NCI-H1048 (cell line): Measurements from ENCODE around the gene GCLC.
"Not testable (repeated sequence)": the region's sequence is repeated elsewhere in the genome, so short reads cannot be mapped to it uniquely, and the experiment has no call there.

Source experiments
- DNase-seq: peaks from one replicate; lab custom pipeline; 2025; lab: John Stamatoyannopoulos, UW

The GCLC gene

DNA sequence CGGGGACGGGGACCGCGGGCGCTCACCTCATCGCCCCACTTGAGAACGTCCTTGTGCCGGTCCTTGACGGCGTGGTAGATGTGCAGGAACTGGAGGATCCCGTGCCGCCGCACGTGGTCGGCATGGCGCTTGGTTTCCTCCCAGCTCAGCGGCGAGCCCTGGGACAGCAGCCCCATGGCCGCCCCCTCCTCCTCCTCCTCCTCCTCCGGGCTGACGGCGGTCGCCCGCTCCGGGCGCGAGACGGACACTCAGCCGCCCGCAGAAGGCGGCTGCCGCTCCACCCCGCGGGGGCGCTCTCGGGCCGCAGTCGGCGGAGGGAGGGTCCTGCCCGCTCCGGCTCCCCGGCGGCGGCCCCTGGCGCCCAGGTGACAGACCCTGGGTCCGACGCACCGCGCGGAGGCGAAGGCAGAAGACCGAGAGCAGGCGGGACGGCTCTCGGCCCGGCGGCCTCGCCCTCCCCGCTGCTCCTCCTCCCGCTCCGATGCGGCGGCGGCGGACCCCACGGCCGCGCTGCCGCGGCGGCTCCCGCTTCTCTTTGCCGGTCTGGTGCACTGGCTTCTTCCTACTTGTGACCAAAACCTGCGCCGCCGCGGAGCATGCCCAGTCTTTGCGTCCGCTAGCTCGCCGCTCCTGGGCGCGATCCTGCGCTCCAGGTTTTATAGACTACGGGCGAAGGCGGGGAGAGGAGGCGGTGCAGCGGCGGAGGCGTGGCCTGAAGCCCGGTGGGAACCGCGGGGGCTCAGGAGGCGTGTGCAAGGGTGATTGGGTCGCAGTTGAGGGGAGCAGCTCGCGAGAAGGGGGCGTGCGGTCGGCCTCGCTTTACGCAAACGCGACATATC, at the start of gene GCLC:
GCLC (minus strand) TSS at position 632 of the 839 bp plus-strand sequence; CDS start at position 176, 456 bp downstream.
- DNase-seq, result peak; percentile 89

DNA sequence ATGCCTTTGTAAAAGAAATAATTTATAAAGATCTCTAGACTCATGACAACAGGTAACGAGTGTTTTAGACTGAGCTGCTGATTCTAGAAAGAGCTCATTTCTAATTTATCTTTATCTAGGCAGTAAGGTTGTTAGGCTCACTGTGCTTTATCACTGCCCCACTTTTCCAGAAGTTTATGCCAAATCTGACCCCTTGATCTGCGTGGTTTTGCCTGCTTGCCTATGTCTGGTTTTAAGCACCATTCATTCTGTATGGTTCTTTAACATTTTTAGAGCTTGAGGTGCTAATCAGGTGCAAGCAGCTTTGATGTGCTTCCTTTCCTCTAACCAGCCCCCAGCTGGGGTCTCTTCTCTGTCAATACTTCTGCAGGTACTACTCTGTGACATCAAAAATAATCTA, 49.7 kb upstream of the GCLC start:
- DNase-seq, result no peak

DNA sequence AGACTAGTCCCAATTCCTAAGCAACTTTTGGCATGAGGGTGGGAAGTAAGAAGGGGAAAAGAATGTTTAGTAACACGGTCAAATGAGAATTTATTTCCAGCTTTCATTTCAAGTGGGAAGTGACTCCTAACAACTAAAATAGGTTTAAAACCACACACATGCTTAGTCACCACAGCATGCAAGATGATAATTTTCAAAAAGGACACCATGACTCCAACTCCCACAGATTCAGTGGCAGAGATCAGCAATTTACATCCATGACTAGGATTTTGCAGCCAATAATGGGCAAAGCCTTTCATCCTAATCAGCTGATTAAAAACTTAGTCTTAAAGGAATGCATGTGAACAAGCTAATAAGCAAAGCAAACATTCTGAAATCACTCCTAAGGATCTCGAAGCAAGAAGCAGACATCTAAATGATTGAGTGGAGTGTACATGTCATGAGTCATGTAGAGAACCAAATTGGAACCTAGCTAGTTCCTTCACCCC, 48.1 kb upstream of the GCLC start:
- DNase-seq, result no peak

DNA sequence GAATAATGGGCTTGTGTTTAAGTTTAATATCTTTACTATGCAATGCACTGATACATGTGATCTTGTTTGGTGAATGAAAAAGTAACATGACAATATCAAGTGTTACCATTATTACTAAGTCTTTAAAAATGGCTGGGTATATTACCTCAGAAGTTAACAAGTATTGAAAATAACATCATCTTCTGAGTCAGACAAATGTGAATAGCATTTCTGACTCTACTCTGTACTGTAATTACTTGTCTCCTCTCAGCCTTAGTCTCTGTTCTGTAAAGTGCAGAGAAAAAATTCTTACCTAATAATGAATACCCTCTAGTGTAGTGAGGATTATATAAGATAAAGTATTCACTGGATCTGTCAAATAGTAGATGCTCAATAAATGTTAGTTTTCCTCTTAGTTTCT, 47.0 kb upstream of the GCLC start:
- no peak for DNase-seq

DNA sequence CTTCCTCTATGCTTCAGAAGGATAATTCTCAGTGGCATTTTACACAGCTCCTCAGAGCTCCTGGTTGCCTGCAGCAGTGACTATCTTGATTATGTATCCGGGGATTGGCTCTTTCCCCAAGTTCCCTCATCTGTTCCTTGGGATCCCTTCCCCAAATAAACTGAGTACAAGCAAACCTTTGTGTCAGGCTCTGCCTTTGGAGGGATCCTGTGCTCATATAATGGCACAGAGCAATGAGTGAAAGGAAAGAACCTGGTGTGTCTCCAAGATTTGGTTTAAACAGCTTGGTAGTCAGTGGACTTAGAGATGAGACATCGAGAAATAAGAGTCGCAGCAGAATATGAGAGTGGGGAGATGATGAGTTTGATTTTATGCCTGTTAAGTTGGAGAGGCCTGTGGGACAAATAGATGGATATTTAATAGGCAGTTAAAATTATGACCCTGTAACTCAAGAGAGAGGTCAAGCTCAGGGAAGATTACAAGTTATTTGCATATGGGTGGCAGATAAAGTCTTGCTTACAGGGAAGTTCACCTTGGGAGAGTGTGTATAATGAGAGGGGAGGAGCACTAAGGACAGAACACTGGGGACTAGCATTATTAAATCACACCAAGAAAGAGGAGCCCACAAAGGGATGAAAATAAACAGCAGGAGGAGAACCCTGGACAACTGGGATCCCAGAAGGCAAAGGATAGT, 44.1 kb upstream of the GCLC start:
- no peak for DNase-seq

DNA sequence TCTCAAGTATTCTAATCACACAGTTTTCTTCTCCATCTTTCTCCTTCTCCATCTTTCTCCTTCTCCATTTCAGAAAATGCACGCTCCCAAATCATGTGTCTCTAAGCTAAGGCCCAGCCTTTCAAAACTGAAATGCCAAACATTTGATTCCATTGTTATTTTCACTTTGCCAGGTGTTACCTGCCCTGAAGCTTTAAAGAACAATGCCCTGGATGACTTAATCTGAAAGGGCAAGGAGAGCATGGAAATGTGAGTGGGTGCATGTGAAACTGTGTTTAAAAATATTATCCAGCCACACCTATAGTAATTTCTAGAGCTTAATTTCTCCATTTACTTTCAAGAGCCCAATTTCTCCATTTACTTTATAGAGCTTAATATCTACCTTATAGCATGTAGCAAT, 42.4 kb upstream of the GCLC start:
- DNase-seq, result no peak

DNA sequence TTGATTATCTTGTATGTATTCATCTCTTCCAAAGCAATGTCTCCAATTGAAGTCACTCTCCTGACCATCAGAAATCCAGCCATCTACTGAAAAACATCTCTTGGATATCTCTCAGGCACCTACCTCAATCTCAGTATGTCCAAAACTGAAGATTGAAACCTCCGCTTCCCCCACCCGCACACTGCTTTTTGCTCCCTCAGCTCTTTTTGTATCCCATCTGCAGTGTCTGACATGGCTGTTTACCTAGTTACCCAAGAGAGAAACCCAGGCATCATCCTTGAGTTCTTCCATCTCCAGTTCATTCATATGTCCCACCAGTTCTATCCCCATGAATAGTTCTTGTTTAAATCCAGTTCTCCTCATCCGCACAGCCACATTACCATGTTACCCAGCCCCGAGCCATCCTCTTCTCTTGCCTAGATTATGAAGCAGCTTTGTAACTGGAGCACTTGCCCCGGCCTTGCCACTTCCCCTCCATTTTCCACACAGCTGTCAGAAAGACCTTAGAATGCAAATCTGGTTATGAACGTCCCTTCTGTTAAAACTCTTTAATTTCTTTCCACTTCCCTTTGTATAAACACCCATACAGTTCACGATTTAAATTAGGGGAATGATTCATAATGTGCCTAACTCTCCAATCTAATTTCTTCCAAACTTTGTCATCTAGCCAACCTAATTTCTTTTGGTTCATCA, 40.5 kb upstream of the GCLC start:
- no peak for DNase-seq

DNA sequence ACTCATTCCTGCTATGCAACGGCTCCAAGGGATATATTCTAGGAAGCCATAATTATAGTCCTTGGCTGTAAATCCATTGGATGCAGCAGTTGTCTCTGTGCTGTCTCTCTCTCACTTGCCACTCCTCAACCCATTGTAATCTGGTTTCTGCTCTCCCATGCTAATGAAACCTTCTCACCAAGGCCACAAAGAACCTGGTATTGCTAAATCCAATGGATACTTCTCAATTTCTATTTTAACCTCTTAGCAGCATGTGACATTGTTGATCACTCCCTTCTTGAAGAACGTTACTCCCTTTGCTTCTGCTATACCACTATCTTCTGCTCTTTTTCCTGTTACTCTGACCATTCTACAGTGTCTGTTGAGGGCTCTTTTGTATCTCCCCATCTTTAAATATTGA, 39.8 kb upstream of the GCLC start:
- DNase-seq, result no peak

DNA sequence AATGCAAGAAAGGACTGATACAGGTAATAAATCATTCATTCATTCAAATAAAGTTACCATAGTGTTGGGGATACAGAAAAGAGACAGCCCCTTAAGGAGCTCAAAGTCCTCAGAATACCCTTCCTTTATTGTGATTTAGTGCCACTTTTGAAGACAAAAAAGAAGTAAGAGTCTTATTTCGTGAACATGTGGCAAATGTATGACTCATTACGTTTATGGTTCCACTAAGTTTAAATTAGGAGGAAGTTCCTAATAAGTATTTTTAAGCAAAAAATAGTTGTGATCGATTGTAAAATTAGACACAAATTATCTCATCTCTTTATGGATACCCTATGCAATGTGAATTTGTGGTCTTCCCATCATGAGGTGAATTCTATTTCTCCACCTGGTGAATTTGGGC, 38.5 kb upstream of the GCLC start:
- DNase-seq, result no peak

DNA sequence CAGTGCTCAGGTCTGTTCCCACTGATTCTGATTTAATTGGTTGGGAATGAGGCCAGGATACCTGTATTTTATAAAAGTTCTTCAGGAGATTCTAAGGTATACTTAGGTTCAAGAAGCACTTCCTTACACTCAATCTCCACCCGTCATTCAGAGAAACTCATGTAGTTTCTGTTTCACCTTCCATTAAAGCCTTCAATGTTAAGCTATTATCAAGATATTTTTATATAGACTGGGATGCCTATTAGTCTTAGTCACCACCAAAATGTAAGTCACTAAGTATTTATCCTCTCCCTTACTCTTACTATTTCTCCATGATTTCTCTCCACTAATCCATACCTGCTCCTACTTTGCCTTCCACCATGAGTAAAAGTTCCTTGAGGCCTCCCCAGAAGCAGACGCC, 38.1 kb upstream of the GCLC start:
- DNase-seq, result no peak

DNA sequence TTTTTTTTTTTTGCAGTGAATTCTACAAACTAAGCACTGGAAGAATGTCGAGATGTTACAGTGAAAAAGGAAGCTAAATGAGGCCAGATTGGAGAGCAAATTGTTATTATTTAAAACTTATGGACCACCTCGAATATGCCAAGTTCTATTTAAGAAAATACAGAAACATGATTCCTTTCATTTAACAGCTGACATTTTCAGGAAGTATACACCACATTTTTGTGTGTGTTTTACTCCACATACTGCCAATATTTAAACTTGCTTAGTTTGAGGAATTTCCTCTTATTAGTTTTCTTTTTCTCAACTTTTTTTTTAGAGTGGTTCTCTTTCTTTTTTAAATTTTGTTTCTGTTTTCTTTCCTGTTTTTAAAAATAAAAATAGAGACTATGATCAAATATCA, 37.0 kb upstream of the GCLC start:
- DNase-seq, result no peak

DNA sequence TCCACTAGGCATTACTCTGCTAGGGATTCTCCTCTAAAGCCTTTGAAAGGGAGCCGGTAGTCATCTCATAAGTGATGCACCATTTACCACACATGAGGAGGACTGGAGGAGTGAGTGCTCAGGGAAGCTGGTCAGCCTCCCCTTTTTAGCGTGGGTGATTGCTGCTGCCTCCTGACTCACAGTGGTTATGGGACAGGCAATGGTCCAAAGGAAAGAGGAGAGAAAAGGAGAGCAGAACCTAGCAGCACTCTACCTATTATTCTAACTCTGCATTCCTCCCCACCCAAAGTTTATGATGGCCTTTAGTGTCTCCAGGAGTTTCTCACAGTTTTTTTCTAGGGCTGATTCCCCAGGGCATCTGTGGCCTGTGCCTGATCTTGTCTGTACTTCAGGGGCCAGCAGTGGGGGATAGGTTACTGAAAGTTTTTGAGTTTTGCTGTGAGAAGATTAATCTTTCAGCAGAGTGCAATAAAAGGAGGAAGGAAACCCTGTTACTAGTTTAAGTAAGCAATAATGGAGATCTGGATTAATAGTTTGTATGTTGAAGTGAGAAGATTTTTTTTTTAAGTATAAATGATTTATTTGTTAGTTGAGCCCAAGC, 36.4 kb upstream of the GCLC start:
- no peak for DNase-seq

DNA sequence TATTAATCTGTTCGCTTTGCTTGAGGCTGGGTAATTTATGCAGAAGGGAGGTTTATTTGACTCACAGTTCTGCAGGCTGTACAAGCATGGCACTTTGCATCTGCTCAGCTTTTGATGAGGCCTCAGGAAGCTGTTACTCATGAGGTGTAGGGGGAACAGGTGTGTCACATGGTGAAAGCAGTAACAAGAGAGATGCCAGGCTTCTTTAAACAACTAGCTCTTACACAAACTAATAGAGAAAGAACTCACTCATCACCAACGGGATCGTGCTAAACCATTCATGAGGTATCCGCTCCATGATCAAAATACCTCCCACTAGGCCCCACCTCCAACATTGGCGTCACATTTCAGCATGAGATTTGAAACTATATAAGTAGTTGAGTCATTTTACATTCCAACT, 34.4 kb upstream of the GCLC start:
- DNase-seq, result no peak

DNA sequence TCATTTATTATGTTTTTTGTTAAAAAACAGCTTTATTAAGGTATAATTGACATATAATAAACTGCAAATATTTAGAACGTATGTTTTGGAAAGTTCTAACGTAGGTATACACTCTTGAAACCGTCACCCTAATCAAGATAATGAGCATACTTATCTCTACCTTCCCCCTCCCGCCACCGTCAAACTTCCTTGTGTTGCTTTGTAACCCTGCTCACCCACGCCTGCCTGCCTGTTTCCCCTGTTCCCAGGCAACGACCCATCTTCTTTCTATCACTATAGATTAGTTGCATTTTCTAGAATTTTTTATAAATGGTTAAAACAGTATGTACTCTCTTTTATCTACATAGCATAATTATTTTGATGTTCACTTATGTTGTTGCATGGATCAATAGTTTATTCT, 33.5 kb upstream of the GCLC start:
- no peak for DNase-seq

DNA sequence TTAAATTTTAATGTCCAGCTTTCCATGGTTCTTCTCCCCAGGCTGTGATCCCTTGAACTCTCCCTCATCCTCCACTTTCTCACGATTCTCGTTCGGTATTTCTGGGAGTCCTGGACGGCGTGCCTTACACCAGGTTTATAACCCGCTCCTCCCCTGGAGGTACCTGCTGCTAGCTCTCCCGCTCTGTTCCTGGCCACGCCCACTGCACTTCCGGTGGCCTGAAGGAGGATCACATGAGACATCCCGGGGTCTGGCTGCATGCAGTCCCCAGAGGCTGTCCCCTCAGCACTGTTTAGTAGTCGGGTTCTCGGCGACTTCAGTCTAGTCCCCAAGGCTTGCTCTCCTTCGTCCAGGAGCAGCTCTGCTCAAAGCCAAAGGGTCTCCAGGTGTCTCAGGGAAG, 28.4 kb upstream of the GCLC start:
- no peak for DNase-seq

DNA sequence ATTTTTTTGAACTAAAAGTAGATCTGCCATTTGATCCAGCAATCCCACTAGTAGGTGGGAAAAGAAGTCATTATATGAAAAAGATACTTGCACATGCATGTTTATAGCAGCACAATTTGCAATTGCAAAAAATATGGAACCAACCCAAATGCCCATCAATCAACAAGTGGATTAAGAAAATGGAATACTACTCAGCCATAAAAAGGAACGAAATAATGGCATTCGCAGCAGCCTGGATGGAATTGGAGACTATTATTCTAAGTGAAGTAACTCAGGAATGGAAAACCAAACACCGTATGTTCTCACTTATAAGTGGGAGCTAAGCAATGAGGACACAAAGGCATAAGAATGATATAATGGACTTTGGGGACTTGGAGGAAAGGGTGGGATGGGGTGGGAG, 27.5 kb upstream of the GCLC start:
- not testable (repeated sequence) for DNase-seq

DNA sequence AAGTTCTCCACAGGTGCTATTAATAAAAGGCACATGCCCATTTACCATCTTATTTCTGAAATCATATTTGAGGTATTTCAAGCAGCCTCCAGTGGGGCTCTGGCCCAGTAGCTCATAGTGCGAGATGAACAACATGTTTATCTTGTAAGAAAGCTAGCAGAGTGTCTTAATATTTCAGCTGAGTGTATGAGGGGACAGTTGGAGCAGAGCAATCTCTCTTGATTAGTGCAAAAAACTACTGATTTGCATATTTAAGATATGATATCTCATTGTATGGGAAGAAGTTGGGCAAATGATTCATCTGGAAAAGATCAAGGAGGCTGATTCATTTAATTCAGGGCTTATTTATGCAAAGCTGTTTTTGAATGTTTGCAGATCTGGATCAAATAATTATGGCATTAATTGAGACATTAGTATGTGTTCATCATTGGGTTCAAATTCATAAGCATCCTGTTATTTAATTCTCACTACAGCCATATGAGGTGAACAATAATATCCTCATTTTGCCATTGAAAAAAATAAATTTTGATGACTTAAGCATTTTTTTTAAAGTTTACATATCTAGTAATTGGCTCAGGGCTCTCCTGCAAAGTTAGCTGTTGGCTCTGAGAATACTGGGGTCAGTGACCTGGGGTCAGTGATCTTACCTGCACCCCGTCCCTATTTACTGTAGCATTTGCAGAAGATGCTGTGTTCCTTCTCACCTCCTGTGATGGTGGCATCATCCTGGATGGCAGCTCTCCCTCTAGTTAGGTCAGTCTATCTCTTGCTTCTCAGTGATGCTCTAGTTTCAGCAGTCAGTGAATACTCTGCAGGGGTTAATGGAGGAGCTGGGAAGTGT, 24.1 kb upstream of the GCLC start:
- DNase-seq, result no peak

DNA sequence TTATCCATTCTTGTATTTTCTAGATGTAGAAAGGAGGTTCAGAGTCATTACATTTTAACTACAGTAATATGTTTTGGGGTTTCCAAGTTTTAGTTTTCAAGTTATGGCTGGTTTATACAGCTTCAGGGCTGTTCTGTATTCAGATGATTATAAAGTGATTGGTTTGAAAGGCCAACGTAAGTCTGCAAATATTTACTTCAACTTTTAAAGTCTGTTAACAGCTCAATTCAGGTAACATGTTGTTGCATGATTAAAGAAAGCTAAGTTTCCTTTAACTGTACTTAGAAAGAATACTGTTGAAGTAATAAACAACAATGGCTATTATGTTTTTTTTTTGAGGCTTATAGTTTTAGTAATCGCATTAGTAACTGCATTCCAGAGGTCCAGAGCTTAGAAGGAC, 22.8 kb upstream of the GCLC start:
- no peak for DNase-seq

DNA sequence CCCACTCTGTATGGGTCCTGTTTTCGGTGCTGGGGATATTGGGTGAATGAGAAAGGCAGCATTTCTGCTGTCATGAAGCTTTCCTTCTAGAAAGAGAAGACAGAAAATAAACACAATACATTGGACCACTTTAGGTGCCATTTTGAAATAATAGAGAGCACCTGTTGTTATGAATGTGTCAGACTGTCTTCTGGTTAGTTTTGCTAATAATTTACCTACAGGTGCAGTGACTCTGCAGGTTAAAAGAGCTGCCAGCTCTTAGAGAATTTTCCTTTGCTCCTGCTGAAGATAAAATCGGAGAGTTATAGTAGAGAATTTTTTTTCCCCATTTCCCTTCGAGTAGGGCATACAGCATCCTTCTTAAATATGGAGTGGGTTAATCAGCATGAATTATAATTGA, 21.9 kb upstream of the GCLC start:
- no peak for DNase-seq

DNA sequence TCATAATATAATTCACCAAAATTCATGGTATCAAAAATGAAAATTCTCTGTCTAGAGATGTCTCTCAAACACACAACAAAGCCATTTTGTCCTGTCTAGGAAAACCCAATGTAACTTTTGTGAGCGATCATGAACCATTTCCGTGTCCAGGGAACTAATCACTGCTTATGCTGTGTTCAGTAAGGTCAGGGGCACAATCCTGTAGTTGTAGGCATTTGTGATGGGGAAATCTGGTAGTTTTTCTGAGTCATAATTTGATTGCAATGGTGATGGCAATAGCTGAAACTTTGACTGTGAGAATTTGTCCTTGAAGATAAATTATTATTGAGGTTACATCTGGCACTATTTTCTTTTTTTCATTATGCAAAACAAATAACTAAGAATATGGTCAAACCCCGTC, 21.0 kb upstream of the GCLC start:
- no peak for DNase-seq

DNA sequence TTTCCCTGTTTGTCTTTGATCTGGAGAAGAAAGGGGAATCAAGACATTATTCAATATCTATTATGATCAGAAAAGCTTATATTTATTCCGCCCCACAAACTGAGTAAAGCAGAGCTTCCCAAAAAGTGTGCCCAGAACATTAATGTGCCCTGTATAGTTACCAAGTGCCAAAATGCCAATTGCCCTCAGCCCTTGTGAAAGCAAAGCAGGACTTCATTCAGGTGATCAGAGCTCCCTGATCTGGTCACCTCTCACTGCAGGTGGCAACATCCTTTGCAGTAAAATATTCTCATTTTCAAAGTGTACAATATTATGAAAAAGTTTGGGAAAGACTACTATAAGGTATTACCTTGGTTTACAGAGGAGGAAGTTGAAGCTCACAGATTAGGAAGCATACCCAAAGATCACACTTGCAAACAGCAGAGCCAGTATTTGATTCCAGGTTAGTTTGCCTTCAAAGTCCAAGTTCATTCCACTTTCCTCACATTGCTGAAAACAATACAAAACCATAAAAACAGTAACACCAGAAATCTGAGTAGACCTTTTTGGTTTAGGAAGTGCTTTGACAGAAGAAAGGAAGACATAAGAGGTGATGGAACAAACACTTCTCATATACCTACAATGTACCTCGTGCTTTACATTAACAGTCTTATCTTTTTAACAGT, 19.6 kb upstream of the GCLC start:
- no peak for DNase-seq
